ENCODE results near the gene HIF1A. TPM values are rescaled to one million over a fixed set of nuclear protein-coding genes. Genes with fewer than 3 reads are reported as not detected.

The HIF1A gene
- total and polyA plus RNA-seq, 2 of the 8 experiments (the other 6 are each of a cell fraction or from before 2014, with no cell fraction given): 54.8 to 175 TPM

GRCh38 chr14:61761959-61762786 is 66.9 kb downstream of the HIF1A start, which contains the start of gene SNAPC1 (continued):
- TF ChIP-seq CTCF (IDR thresholded peaks at IDR 0.05; ENCODE audit: control extremely low read depth in 1 of 3, insufficient read depth in 1 of 3, low read depth in 1 of 3, low read length in 3 of 3) (no peak), POLR2AphosphoS5 (IDR thresholded peaks at IDR 0.05; ENCODE audit: low read depth, low read length) (peak; percentile 94), SAP30 (IDR thresholded peaks at IDR 0.05; ENCODE audit: insufficient read depth, insufficient replicate concordance, low read length) (peak; percentile 40), RFX5 (IDR thresholded peaks at IDR 0.05; ENCODE audit: borderline replicate concordance, low read depth, low read length) (no peak), ZNF274 (IDR thresholded peaks at IDR 0.05; ENCODE audit: borderline replicate concordance, extremely low read depth, low read length) (no peak), ASH2L (IDR thresholded peaks at IDR 0.05; ENCODE audit: low read length) (peak; percentile 58), EZH2 (IDR thresholded peaks at IDR 0.05; ENCODE audit: low read depth, low read length, severe bottlenecking) (no peak), ATF3 (IDR thresholded peaks at IDR 0.05; ENCODE audit: insufficient read depth, low read depth, low read length) (no peak), NRF1 (IDR thresholded peaks at IDR 0.05; ENCODE audit: low read depth, low read length) (0 out of 2 replicates have a peak, but pooled peaks have one; percentile 29), KDM4A (IDR thresholded peaks at IDR 0.05; ENCODE audit: low read depth, low read length, severe bottlenecking) (peak; percentile 94), RNF2 (IDR thresholded peaks at IDR 0.05; ENCODE audit: borderline replicate concordance, low read depth, low read length, missing control alignments, poor library complexity, severe bottlenecking) (no peak), TEAD4 (IDR thresholded peaks at IDR 0.05; ENCODE audit: low read depth, low read length) (no peak), TBP (IDR thresholded peaks at IDR 0.05; ENCODE audit: low read depth, low read length) (peak; percentile 81), RBBP5 (IDR thresholded peaks at IDR 0.05; ENCODE audit: borderline replicate concordance, low read depth, low read length) (no peak; the same call in 1 of the 2 replicates), SP2 (IDR thresholded peaks at IDR 0.05; ENCODE audit: low read length) (no peak), HDAC6 (IDR thresholded peaks at IDR 0.05; ENCODE audit: low read depth, low read length) (no peak), BRCA1 (IDR thresholded peaks at IDR 0.05; ENCODE audit: low read depth, low read length) (no peak), RAD21 (IDR thresholded peaks at IDR 0.05 in 1 of 2, conservative IDR thresholded peaks at IDR 0.05 in 1 of 2; ENCODE audit: low read depth in 2 of 2, low read length in 2 of 2) (no peak), PHF8 (conservative IDR thresholded peaks at IDR 0.05; ENCODE audit: low read depth, low read length) (peak; percentile 68), JUND (IDR thresholded peaks at IDR 0.05; ENCODE audit: low read length) (no peak)
